NCI-H187 (cell line): ENCODE data around the gene GJE1.

Experiments
- DNase-seq, 2 experiments: peaks; one replicate each; lab custom pipeline; 2025; lab: John Stamatoyannopoulos, UW

Gene GJE1

GRCh38 chr6:142165227-142165626, 32.5 kb downstream of the GJE1 start:
- DNase-seq, result no peak

- DNase-seq, result no peak
Measured at GRCh38 chr6:142167071-142167470, 34.3 kb downstream of the GJE1 start.

DNA sequence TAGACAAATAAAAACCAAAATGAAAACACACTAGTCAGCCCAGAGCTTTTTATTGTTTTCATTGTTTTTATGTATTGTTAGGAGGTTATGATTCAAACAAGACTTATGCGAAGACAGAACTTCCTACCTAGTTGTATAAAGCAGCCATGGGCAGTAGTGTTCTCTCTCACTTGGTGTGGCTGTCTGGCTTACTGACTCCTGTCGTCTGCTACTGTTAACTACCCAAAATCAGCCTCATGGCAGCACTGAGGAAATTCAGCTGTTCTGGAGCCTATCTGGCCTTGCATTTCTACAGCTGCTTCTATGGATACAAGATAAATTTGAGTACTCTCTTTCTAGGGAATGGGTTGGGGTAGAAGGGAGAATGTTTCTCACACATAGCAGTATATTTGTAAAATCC, 34.8 kb downstream of the GJE1 start:
- no peak for DNase-seq

GRCh38 chr6:142171351-142171750, 38.6 kb downstream of the GJE1 start:
- no peak for DNase-seq

DNA sequence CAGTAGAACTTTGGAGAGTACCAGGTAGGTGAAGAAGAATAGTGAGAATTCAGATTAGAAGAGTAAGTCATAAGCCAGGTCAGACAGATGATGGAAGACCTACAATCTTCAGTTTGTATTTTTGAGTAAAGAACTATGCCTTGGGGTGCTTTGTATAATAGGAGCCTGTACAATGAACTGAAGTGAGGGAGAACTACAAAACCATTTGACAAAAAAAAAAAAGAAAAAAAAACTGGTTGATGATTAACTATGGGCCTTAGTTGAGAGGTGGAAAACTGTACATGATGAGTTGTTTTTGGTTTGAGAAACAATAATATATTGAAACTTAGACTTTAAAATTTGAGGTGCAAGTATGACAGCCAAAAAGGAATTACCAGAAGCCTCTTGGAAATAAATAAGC, 40.0 kb downstream of the GJE1 start:
- DNase-seq, result no peak

DNA sequence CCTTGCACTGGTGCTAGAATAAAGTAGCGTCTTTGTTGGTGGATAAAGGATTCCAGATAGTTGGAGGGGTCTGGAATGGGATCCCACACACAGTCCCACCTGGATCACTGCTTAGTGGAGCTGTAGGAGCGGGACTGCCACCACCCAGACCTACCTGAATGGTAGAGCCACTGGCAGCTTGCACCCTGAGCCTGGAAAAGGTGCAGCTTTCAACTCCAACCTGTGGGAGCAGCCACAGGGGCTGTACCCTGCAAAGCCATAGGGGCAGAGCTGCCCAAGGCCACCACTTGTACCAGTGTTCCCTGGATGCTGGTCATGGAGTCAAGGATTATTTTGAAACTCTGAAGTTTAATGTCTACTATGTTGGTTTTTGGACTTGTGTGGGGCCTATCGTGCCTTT, 41.3 kb downstream of the GJE1 start:
- no peak for DNase-seq

DNA sequence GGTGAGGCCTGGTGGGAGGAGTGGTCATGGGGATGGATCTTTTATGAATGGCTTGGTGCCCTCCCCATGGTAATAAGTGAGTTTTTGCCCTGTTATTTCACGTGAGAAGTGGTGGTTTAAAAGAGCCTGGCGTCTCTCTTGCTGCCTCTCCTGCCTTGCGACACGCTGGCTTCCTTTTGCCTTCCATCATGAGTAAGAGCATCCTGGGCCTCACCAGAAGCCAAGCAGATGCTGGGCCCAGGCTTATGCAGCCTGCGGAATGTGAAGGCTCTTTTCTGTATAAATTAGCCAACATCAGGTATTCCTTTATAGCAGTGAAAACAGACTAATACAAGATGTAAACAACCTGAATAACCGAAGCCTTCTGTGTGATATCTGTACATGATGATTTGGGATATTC, 42.0 kb downstream of the GJE1 start:
- DNase-seq, result no peak

DNA sequence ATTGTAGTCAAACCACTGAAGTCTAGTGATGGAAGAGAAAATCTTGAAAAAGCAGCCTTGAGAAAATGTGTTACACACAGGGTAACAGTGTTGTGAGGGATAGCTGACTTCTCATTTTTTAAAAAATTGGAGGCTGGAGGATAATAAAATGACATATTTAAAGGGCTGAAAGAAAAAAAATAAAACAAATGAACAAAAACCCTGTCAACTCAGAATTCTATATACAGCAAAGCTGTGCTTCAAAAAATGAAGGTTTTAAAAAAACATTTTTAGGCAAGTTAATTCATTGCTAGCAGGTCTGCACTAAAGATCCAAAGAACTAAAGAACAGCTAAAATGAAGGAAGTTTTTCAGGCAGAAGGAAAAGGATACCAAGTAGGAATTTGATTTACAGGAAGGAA, 45.4 kb downstream of the GJE1 start:
- no peak for DNase-seq

DNA sequence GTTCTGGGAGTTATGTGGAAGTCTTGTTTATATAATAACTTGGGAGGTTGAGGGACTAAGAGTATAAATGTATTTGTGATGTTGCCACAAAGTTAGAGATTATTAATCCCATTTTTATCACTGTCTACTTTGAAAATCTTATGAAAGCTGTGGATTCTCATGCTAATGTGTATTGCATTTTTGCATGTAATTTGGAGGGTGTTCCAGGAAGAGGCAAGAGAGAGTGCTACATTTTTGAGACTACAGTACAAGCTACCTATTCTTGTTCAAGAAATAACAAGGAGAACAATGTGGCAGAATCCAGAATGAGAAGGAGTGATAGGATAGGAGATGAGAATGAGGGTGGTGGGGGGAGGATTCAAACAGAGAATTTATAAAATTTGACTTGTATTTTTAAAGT, 49.3 kb downstream of the GJE1 start:
- DNase-seq, result no peak

- no peak for DNase-seq
Measured at GRCh38 chr6:142183351-142183750, 50.6 kb downstream of the GJE1 start.

- DNase-seq, result no peak
Measured at GRCh38 chr6:142184307-142184706, 51.6 kb downstream of the GJE1 start.
